ENCODE measurements around the gene DUSP15. TPM values are rescaled to one million over a fixed set of nuclear protein-coding genes. Genes with fewer than 3 reads are reported as not detected.
"Not testable (repeated sequence)": the region's sequence is repeated elsewhere in the genome, so short reads cannot be mapped to it uniquely, and the experiment has no call there.

Gene DUSP15
- total and polyA plus RNA-seq, 9 of the 15 experiments (the other 6 are each of a cell fraction or from before 2014, with no cell fraction given): 0.34 TPM; not detected in 8

DNA sequence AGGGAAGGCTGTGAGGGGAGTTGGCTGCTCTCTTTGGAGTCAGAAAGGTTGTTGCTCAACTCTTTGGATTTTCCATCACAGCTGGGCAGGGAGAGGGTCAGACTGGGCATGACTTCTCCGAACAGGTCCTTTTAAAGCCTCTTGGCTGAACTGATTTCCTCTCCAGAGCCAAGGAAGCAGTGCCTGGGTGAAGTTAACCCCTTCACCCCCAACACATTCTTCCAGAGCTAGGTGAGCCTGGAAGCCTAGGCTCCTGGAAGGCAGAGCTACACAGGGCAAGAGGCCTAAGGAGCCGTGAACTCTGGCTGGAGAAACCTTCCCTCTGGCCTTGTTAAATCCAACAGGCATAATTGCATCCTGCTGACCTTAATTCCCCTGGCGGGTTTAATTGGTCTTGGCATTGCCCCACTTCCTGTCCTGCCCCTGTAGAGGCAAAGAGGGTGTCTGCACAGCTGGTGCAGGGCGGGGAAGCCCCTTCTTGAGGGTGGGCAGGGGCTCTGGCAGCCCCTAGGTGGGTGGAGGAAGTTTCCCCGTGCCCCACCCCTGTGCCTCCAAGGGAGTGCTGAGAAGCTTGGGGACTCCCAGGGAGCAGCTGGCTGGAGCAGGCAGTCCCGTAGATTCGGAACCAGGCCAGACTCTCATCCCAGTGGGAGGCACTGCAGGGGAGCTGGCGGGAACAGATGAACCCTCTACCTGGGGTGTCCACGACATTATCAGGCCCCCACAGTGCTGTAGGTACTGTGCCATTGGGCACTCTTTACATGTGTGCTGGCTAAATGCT, 54.7 kb downstream of the DUSP15 start:
- no peak for FAIRE-seq

DNA sequence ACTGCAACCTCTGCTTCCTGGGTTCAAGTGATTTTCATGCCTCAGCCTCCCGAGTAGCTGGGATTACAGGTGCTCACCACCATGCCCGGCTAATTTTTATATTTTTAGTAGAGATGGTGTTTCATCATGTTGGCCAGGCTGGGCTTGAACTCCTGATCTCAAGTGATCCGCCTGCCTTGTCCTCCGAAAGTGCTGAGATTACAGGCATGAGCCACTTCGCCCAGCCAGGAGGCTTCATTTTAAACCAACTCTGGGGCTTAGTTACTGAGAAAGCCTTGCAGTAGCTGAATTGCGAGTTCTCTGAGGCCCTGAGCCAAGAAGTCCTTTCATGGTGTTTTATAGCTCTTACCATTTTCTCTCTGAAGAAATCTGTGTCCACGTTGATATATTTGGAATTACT, 56.2 kb downstream of the DUSP15 start:
- H3K9me3 ChIP-seq (replicated peaks; ENCODE audit: control insufficient read depth, insufficient read depth, low read depth, low read length); ATAC-seq; intact Hi-C loops (cut with micrococcal nuclease); H3K36me3 ChIP-seq (ENCODE audit: control insufficient read depth, insufficient read depth, low read length); CTCF ChIA-PET (ENCODE audit: low intra/inter-chr PET ratio); H4K20me1 ChIP-seq (replicated peaks; ENCODE audit: control insufficient read depth, insufficient read depth, low read length); DNase-seq (ENCODE audit: extremely low read depth in 1 of 4, low spot score in 3 of 4); H3K27me3 ChIP-seq (ENCODE audit: control insufficient read depth in 2 of 2, insufficient read depth in 2 of 2, low read length in 2 of 2); H3K27ac ChIP-seq (ENCODE audit: extremely low read depth, low read depth, low read length); H2AFZ ChIP-seq (ENCODE audit: low read depth, low read length); H3K9me1 ChIP-seq (ENCODE audit: control insufficient read depth, insufficient read depth, low read length); H3K9ac ChIP-seq (ENCODE audit: insufficient read depth in 1 of 2, low read depth in 2 of 2, low read length in 2 of 2); BruUV-seq (replicated peaks); H3K4me2 ChIP-seq (ENCODE audit: insufficient read depth, low read length); in situ Hi-C loops (cut with MboI); FAIRE-seq; H3K79me2 ChIP-seq (ENCODE audit: control insufficient read depth, insufficient read depth, low read length); H3K4me3 ChIP-seq: not testable (repeated sequence)
- 56% methylated on average over 7 of the region's 7 CpGs for WGBS (ENCODE audit: insufficient coverage, low coverage, missing lambda C conversion rate)
- POLR2A ChIA-PET: interaction anchor here (0.6 to 0.9 kb wide), 2 partner anchors 11 to 276 kb away, joined by 4 read pairs; no protein-coding TSS in a partner anchor
- peaks cover 8 to 16% of the 10 kb centered on the region in 2 experiments for H3K4me1 ChIP-seq (replicated peaks in 1 of 2; ENCODE audit: control insufficient read depth in 2 of 2, insufficient read depth in 2 of 2, low read length in 2 of 2)

More for the DNA sequence above, 54.7 kb downstream of the DUSP15 start:
- no peak overlapping the region for H3K4me3 ChIP-seq
- ChIA-PET POLR2A (no interaction called here), CTCF (ENCODE audit: low intra/inter-chr PET ratio) (no interaction called here)
- H3K27me3 ChIP-seq (ENCODE audit: control insufficient read depth in 2 of 2, insufficient read depth in 2 of 2, low read length in 2 of 2): no peaks in the 10 kb centered on the region
- 32% methylated on average over 9 of the region's 9 CpGs for WGBS (ENCODE audit: insufficient coverage, low coverage, missing lambda C conversion rate)
- H3K36me3 ChIP-seq (ENCODE audit: control insufficient read depth, insufficient read depth, low read length): no peaks in the 10 kb centered on the region
- in situ Hi-C loops (cut with MboI) (no loop called here), intact Hi-C loops (cut with micrococcal nuclease) (no loop called here)
- peaks cover 11 to 16% of the 10 kb centered on the region in 2 experiments for H3K4me1 ChIP-seq (replicated peaks in 1 of 2; ENCODE audit: control insufficient read depth in 2 of 2, insufficient read depth in 2 of 2, low read length in 2 of 2)
- peaks cover 5% of the 10 kb centered on the region for H3K9me1 ChIP-seq (ENCODE audit: control insufficient read depth, insufficient read depth, low read length)
- H3K9ac ChIP-seq (ENCODE audit: insufficient read depth in 1 of 2, low read depth in 2 of 2, low read length in 2 of 2): peak overlapping the region in 1 of 2 experiments; percentile 42; a peak in 1 of 4 replicates
- H3K9me3 ChIP-seq (replicated peaks; ENCODE audit: control insufficient read depth, insufficient read depth, low read depth, low read length): no peaks in the 10 kb centered on the region
- H4K20me1 ChIP-seq (replicated peaks; ENCODE audit: control insufficient read depth, insufficient read depth, low read length): peaks cover 6% of the 10 kb centered on the region
- H2AFZ ChIP-seq (ENCODE audit: low read depth, low read length): no peak overlapping the region
- TF ChIP-seq PHF21A (IDR thresholded peaks at IDR 0.05; ENCODE audit: borderline replicate concordance, low read depth) (no peak), RBM17 (IDR thresholded peaks at IDR 0.05; ENCODE audit: borderline replicate concordance, low read depth, low read length) (no peak), JUND (IDR thresholded peaks at IDR 0.05; ENCODE audit: borderline replicate concordance, low read depth, low read length) (no peak), JUND (tag; IDR thresholded peaks at IDR 0.05; ENCODE audit: borderline replicate concordance, low read depth, low read length) (no peak), ZC3H4 (CRISPR knock-in tag; IDR thresholded peaks at IDR 0.05; ENCODE audit: borderline replicate concordance) (no peak), HDGF (IDR thresholded peaks at IDR 0.05) (no peak), ELF2 (CRISPR knock-in tag; IDR thresholded peaks at IDR 0.05) (no peak), SPI1 (IDR thresholded peaks at IDR 0.05; ENCODE audit: borderline replicate concordance, low read depth, low read length) (no peak), DNMT1 (IDR thresholded peaks at IDR 0.05) (no peak), HDAC6 (IDR thresholded peaks at IDR 0.05; ENCODE audit: low read depth, low read length) (no peak), TOE1 (IDR thresholded peaks at IDR 0.05; ENCODE audit: borderline replicate concordance) (no peak), TOE1 (CRISPR knock-in tag; IDR thresholded peaks at IDR 0.05; ENCODE audit: borderline replicate concordance, low read depth) (no peak)
- TF ChIP-seq, protein P1, sequence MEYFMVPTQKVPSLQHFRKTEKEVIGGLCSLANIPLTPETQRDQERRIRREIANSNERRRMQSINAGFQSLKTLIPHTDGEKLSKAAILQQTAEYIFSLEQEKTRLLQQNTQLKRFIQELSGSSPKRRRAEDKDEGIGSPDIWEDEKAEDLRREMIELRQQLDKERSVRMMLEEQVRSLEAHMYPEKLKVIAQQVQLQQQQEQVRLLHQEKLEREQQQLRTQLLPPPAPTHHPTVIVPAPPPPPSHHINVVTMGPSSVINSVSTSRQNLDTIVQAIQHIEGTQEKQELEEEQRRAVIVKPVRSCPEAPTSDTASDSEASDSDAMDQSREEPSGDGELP (CRISPR knock-in tag; IDR thresholded peaks at IDR 0.05; ENCODE audit: borderline replicate concordance): no peak
- TF ChIP-seq, protein P2, sequence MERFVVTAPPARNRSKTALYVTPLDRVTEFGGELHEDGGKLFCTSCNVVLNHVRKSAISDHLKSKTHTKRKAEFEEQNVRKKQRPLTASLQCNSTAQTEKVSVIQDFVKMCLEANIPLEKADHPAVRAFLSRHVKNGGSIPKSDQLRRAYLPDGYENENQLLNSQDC (CRISPR knock-in tag; IDR thresholded peaks at IDR 0.05): no peak
- H3K4me2 ChIP-seq (ENCODE audit: insufficient read depth, low read length): no peak overlapping the region
- no peak overlapping the region for H3K27ac ChIP-seq (ENCODE audit: extremely low read depth, low read depth, low read length)
- DNase-seq (ENCODE audit: extremely low read depth in 1 of 4, low spot score in 3 of 4): no peak
- no TSS peak for BruUV-seq (replicated peaks)
- H3K79me2 ChIP-seq (ENCODE audit: control insufficient read depth, insufficient read depth, low read length): no peaks in the 10 kb centered on the region
- no peak for ATAC-seq
